IPS-20b (cell line): Measurements from ENCODE around the gene TEX11.
"Not testable (repeated sequence)": the region's sequence is repeated elsewhere in the genome, so short reads cannot be mapped to it uniquely, and the experiment has no call there.

Source experiments
- H3K27ac ChIP-seq: one replicate; pipeline ENCODE4 v1.5.1; 2013; ENCODE audit warnings: low read length
- H3K27me3 ChIP-seq: 2 replicates; pipeline ENCODE4 v1.6.1; 2013; ENCODE audit warnings: mild to moderate bottlenecking, low read length, inconsistent platforms; ENCODE audit not compliant: insufficient read depth
- H3K36me3 ChIP-seq: 2 replicates; pipeline ENCODE4 v1.6.1; 2013; ENCODE audit warnings: low read depth, mild to moderate bottlenecking, inconsistent platforms, low read length, moderate library complexity; ENCODE audit not compliant: insufficient read depth
- H3K4me1 ChIP-seq: 2 replicates; pipeline ENCODE4 v1.6.1; 2013; ENCODE audit warnings: mild to moderate bottlenecking, control low read depth, inconsistent platforms, low read length, moderate library complexity; ENCODE audit not compliant: insufficient read depth
- H3K4me3 ChIP-seq: 2 replicates; pipeline ENCODE4 v1.5.1; 2013; ENCODE audit warnings: mild to moderate bottlenecking, low read length, inconsistent platforms
- H3K9ac ChIP-seq: 2 replicates; pipeline ENCODE4 v1.6.1; 2013; ENCODE audit warnings: low read depth, mild to moderate bottlenecking, inconsistent platforms, low read length, moderate library complexity
- H3K9me3 ChIP-seq: 2 replicates; pipeline ENCODE4 v1.6.1; 2013; ENCODE audit warnings: mild to moderate bottlenecking, low read depth, low read length, inconsistent platforms; ENCODE audit not compliant: insufficient read depth

The TEX11 gene

DNA sequence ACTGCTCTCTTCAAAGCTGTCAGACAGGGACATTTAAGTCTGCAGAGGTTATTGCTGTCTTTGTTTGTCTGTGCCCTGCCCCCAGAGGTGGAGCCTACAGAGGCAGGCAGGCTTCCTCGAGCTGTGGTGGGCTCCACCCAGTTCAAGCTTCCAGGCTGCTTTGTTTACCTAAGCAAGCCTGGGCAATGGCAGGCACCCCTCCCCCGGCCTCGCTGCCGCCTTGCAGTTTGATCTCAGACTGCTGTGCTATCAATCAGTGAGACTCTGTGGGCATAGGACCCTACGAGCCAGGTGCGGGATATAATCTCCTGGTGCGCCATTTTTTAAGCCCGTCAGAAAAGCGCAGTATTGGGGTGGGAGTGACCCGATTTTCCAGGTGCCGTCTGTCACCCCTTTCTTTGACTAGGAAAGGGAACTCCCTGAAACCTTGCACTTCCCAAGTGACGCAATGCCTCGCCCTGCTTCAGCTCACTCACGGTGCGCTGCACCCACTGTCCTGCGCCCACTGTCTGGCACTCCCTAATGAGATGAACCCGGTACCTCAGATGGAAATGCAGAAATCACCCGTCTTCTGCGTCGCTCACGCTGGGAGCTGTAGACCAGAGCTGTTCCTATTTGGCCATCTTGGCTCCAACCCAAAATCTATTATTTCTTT, 338.5 kb downstream of the TEX11 start:
- not testable (repeated sequence) for H3K36me3 ChIP-seq, H3K4me1 ChIP-seq, H3K9ac ChIP-seq, H3K9me3 ChIP-seq, H3K4me3 ChIP-seq, H3K27me3 ChIP-seq, H3K27ac ChIP-seq

DNA sequence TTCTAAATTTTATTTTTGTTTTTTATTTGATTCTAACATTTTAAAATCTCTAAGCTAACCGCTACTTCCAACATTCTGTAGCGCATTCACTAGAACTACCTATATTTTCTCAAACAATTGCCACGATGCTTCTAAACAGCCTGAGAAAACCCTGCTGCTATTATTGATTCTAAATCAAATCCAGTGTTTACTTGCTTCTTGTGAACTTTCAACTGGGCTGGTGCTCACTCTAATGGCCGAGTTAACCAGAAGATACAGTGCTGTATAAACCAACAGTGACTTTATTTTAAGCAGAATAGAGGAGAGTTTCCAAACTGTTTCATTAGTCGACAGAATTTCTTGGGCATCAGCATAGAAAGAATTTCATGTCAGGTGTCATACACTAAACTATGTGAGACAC, 353.6 kb downstream of the TEX11 start:
- Histone ChIP-seq H3K9me3 (no peaks in the 10 kb centered on the region), H3K27ac (no peak overlapping the region), H3K27me3 (no peaks in the 10 kb centered on the region), H3K4me1 (no peaks in the 10 kb centered on the region), H3K9ac (no peak overlapping the region), H3K4me3 (no peak overlapping the region), H3K36me3 (no peaks in the 10 kb centered on the region)

DNA sequence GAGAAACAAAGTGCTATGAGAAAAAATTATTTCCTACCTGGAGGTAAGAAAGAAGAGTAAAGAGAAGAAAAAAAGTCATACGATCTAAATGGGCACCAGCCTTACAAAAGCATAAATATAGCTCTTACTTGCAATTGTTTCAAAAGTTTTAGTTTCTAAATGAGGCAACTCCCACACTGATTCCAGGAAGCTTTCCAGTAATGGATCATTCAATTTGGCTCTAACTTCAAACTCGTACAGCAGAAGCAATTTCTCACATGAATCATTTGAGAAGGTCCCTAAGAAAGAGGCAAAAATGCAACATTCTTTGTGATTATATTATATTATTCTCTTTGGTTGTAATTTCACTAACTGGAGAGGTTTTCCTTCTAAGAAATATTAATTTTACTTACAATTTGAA, 354.0 kb downstream of the TEX11 start:
- Histone ChIP-seq H3K36me3 (no peaks in the 10 kb centered on the region), H3K4me3 (no peak overlapping the region), H3K9ac (no peak overlapping the region), H3K27ac (no peak overlapping the region), H3K27me3 (no peaks in the 10 kb centered on the region), H3K4me1 (no peaks in the 10 kb centered on the region), H3K9me3 (no peaks in the 10 kb centered on the region)

DNA sequence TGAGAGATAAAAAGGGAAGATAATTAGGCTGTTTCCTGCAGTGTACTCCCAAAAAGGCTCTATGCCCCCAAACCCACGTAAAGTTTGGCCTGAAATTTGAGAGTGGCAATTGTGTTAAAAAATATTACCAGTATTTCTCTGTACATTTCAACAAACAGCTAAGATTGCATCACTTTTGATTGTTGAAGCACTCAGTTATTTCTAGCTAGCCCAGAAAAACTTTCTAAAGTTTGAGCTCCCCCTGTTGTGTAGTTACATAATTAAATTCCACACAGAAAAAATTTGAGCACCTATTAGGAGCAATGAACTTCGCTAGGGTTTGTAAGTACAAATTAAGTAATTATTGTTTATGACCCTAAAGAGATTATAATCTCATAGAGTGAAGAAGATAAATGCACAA, 354.4 kb downstream of the TEX11 start:
- no peaks in the 10 kb centered on the region for H3K36me3 ChIP-seq
- no peaks in the 10 kb centered on the region for H3K4me1 ChIP-seq
- no peak overlapping the region for H3K27ac ChIP-seq
- no peaks in the 10 kb centered on the region for H3K9me3 ChIP-seq
- no peak overlapping the region for H3K4me3 ChIP-seq
- no peak overlapping the region for H3K9ac ChIP-seq
- H3K27me3 ChIP-seq, result no peaks in the 10 kb centered on the region

DNA sequence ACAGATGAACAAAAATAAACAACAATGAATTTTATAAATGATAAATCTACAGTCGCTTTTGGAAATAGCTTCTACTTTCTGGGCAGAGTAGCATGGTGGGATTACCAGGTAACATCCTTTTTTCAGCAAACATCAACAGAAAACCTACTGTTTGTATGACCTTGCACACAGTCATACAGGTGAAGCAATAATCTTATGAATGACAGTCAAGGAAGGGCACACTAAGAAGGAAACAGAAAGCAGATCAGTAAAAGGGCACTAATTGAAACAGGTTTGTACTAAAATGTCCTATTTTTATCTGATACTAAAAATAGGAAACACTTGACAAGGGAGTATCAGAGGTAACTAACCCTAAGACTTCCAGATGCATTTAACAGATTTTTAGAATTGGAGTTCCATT, 355.0 kb downstream of the TEX11 start:
- Histone ChIP-seq H3K27ac (no peak overlapping the region), H3K36me3 (no peaks in the 10 kb centered on the region), H3K27me3 (no peaks in the 10 kb centered on the region), H3K9ac (no peak overlapping the region), H3K4me3 (no peak overlapping the region), H3K9me3 (no peaks in the 10 kb centered on the region), H3K4me1 (no peaks in the 10 kb centered on the region)

DNA sequence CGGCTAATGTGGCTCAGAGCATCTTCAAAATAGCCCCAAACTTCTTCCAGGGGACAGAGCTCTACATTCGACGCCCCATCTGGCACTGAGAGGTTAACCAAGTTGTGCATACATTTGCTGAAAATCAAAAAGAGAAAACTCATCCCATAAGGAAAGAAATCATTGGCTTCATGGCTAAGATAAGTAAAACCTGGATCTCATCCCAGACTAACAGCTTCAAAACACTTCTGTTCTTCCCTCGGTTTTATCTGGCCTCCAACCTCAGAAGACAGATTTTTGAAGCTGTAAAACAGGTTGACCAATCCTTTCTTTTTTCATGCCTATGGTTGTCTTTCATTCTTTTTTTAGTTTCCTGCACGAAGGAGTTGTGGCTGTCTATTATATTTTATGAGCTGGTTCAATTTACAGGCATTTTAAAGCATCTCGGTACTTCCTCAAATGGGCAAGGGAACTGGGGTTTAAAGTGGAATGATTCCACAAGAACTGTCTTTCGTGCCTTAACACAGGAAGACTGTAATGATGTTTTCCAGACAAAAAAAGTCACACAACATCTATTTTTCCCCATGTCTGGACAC, 356.3 kb downstream of the TEX11 start:
- Histone ChIP-seq H3K27me3 (no peaks in the 10 kb centered on the region), H3K36me3 (no peaks in the 10 kb centered on the region), H3K9me3 (no peaks in the 10 kb centered on the region), H3K27ac (no peak overlapping the region), H3K4me1 (no peaks in the 10 kb centered on the region), H3K9ac (no peak overlapping the region), H3K4me3 (no peak overlapping the region)

DNA sequence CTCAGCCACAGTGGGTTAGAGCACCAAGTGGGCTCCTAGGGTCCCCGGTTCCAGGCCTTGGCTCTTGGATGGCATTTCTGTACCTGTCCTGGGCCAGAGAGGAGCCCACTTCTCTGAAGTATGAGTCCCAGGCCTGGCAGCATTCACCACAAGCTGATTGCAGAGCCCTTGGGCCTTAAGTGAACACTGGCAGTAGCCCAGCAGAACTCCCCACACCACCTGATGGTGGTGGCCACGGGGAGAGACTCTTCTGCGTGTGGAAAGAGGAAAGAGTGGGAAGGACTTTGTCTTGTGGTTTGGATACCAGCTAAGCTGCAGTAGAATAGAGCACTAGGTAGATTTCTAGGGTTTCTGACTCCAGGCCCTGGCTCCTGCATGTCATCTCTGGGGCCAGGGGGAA, 359.1 kb downstream of the TEX11 start:
- Histone ChIP-seq H3K4me1 (no peaks in the 10 kb centered on the region), H3K27ac (no peak overlapping the region), H3K27me3 (no peaks in the 10 kb centered on the region), H3K9ac (no peak overlapping the region), H3K9me3 (no peaks in the 10 kb centered on the region), H3K4me3 (no peak overlapping the region), H3K36me3 (no peaks in the 10 kb centered on the region)

DNA sequence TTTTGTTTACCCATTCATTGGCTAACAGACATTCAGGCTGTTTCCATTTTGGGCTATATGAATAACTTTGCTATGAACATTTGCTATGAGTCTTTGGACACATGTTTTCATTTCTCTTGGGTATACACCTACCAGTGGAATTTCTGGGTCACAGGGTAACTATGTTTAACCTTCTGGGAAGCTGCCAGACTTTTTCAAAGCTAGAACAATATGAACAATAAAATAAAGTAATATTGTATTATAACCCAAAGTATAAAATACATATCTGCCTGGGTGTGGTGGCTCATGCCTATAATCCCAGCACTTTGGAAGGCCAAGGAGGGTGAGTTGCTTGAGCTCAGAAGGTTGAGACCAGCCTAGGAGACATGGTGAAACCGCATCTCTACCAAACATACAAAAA, 373.3 kb downstream of the TEX11 start:
- Histone ChIP-seq H3K9ac (no peak overlapping the region), H3K4me1 (no peaks in the 10 kb centered on the region), H3K36me3 (no peaks in the 10 kb centered on the region), H3K27me3 (no peaks in the 10 kb centered on the region), H3K4me3 (no peak overlapping the region), H3K9me3 (no peaks in the 10 kb centered on the region), H3K27ac (no peak overlapping the region)

DNA sequence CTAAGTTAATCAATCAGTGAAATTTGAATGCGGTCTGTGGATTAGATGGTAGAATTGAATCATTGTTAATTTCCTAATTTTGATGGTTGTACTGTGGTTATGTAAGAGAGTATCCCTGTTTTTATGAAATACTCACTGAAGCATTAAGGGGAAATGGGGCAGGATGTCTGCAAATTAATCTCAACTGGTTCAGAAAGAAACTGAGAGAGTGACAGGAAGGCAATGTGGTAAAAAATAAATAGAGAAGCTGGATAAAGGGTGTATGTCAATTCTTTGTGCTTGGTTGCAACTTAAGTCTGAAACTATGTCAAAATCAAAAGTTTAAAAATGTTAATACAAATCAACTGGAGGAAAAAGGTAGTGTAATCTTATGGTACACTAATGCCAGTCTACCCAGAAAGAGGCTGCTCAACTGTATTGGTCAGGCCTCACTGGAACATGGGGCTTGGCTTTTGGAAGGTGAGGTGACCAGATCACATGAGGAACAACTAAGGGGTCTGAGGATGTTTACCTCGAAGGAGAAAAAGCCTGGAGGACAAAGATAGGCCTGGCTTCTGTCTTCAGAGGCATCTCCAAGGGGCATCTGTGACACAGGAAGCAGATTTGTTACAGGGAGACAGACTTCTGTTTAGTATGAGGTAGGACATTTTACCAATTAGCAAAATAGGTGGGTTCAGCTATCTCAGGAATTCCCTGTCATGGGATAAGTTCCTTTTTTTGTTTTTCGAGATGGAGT, 380.7 kb downstream of the TEX11 start:
- Histone ChIP-seq H3K9me3 (no peaks in the 10 kb centered on the region), H3K4me1 (no peaks in the 10 kb centered on the region), H3K9ac (no peak overlapping the region), H3K4me3 (no peak overlapping the region), H3K27me3 (no peaks in the 10 kb centered on the region), H3K27ac (no peak overlapping the region), H3K36me3 (no peaks in the 10 kb centered on the region)

DNA sequence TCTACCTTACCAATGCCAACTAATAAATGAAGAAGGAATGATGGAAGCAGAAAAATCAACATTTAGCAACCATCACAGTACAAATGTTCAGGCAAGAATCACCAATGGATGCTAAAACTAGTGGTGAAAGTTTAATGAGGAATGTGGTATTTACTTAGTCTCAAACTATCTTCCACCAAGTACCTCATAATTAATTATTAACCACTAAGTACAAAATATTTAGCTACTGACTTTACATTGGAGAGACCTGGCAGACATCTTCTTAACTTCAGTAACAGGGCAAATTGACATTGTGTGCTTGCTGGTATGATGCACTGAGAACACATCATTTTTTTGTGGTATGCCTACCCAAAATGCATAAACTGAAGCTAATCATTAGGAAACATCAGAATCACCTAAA, 381.5 kb downstream of the TEX11 start:
- no peaks in the 10 kb centered on the region for H3K4me1 ChIP-seq
- no peak overlapping the region for H3K9ac ChIP-seq
- H3K27ac ChIP-seq, result no peak overlapping the region
- no peaks in the 10 kb centered on the region for H3K27me3 ChIP-seq
- no peaks in the 10 kb centered on the region for H3K36me3 ChIP-seq
- no peaks in the 10 kb centered on the region for H3K9me3 ChIP-seq
- no peak overlapping the region for H3K4me3 ChIP-seq

DNA sequence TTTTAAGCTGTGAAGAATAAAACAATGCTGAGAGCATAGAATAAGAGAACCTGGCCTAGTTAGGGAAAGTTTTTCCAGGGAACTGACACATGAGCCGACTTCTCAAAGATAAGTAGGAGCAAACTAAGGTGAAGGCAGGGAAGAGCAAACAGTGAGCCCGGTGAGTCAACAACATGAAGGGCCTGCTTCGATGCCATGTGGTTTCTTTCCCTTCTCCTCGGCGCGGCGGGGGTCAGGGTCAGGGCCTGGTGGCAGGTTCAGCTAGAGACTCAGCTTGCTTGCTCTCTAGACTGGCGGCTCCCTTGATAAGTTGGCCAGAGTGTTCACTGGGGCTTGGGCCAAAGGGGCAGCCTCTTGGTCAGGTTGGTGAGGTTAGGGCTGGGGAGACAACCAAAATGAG, 382.8 kb downstream of the TEX11 start:
- no peak overlapping the region for H3K4me3 ChIP-seq
- no peaks in the 10 kb centered on the region for H3K4me1 ChIP-seq
- H3K27ac ChIP-seq, result no peak overlapping the region
- H3K9ac ChIP-seq, result no peak overlapping the region
- H3K36me3 ChIP-seq, result no peaks in the 10 kb centered on the region
- H3K27me3 ChIP-seq, result no peaks in the 10 kb centered on the region
- H3K9me3 ChIP-seq, result peaks cover 4% of the 10 kb centered on the region; the same call in 1 of the 2 replicates

DNA sequence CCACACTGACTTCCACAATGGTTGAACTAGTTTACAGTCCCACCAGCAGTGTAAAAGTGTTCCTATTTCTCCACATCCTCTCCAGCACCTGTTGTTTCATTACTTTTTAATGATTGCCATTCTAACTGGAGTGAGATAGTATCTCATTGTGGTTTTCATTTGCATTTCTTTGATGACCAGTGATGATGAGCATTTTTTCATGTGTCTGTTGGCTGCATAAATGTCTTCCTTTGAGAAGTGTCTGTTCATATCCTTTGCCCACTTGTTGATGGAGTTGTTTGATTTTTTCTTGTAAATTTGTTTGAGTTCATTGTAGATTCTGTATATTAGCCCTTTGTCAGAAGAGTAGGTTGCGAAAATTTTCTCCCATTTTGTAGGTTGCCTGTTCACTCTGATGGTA, 392.8 kb downstream of the TEX11 start:
- H3K27me3 ChIP-seq, H3K9ac ChIP-seq, H3K36me3 ChIP-seq, H3K4me1 ChIP-seq, H3K27ac ChIP-seq, H3K4me3 ChIP-seq, H3K9me3 ChIP-seq: not testable (repeated sequence)
